ENCODE results near the gene ECI2. TPM values are rescaled to one million over a fixed set of nuclear protein-coding genes. Genes with fewer than 3 reads are reported as not detected.

ECI2 gene
- total and polyA plus RNA-seq, 4 donors = 34.3 to 47.9 (median 38.6) TPM

DNA sequence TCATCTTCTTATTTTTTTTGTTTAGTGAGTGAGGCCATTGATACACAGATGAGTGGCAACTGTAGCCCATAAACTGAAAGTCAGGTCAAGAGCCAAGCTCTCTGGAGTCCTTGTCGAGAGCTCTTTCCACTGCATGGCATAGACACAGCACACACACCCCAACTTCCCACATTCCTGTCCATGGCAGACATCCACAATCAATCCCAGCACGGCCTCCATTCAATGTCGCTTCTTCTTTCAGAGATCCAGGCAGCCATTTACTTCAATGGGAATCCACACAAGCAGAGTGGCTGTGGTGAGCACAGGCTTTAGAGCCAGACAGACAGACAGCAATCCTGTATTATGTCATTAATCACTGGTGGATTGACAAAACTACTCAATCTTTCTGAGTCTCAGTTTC, 34.9 kb upstream of the ECI2 start:
- Histone ChIP-seq H3K9me3 (ENCODE audit: control insufficient read depth, low read length) (no peaks in the 10 kb centered on the region), H3K4me1 (ENCODE audit: control insufficient read depth in 1 of 2, insufficient read depth in 2 of 2, low read length in 2 of 2) (no peaks in the 10 kb centered on the region), H3K27ac (ENCODE audit: low read depth in 1 of 2, low read length in 2 of 2) (no peak overlapping the region), H3K4me3 (ENCODE audit: low read length in 2 of 2) (no peak overlapping the region), H3K27me3 (ENCODE audit: control insufficient read depth in 1 of 2, insufficient read depth in 2 of 2, low read length in 1 of 2) (no peaks in the 10 kb centered on the region), H3K36me3 (ENCODE audit: control insufficient read depth in 1 of 2, insufficient read depth in 2 of 2, low read length in 1 of 2) (no peaks in the 10 kb centered on the region)
- intact Hi-C loops (cut with DNase I) = no loop called here
- ATAC-seq (ENCODE audit: low FRiP score) (no peak), DNase-seq (no peak)
- 91 to 96% methylated on average over 3 of the region's 3 CpGs for WGBS, 2 donors

GRCh38 chr6:4169028-4169789, 33.8 kb upstream of the ECI2 start:
- H3K4me3 ChIP-seq (ENCODE audit: low read length in 2 of 2) = no peak overlapping the region
- no peaks in the 10 kb centered on the region for H3K27me3 ChIP-seq (ENCODE audit: control insufficient read depth in 1 of 2, insufficient read depth in 2 of 2, low read length in 1 of 2)
- ATAC-seq (ENCODE audit: low FRiP score) (no peak), DNase-seq (no peak)
- WGBS, 2 donors = 59% methylated on average over 8 of the region's 8 CpGs
- intact Hi-C loops (cut with DNase I) = no loop called here
- no peaks in the 10 kb centered on the region for H3K4me1 ChIP-seq (ENCODE audit: control insufficient read depth in 1 of 2, insufficient read depth in 2 of 2, low read length in 2 of 2)
- no peaks in the 10 kb centered on the region for H3K9me3 ChIP-seq (ENCODE audit: control insufficient read depth, low read length)
- no peak overlapping the region for H3K27ac ChIP-seq (ENCODE audit: low read depth in 1 of 2, low read length in 2 of 2)
- H3K36me3 ChIP-seq (ENCODE audit: control insufficient read depth in 1 of 2, insufficient read depth in 2 of 2, low read length in 1 of 2) = no peaks in the 10 kb centered on the region

GRCh38 chr6:4167833-4168232, 32.5 kb upstream of the ECI2 start:
- intact Hi-C loops (cut with DNase I) = no loop called here
- Histone ChIP-seq H3K4me3 (ENCODE audit: low read length in 2 of 2) (no peak overlapping the region), H3K27ac (ENCODE audit: low read depth in 1 of 2, low read length in 2 of 2) (no peak overlapping the region), H3K36me3 (ENCODE audit: control insufficient read depth in 1 of 2, insufficient read depth in 2 of 2, low read length in 1 of 2) (no peaks in the 10 kb centered on the region), H3K27me3 (ENCODE audit: control insufficient read depth in 1 of 2, insufficient read depth in 2 of 2, low read length in 1 of 2) (no peaks in the 10 kb centered on the region), H3K9me3 (ENCODE audit: control insufficient read depth, low read length) (no peaks in the 10 kb centered on the region), H3K4me1 (ENCODE audit: control insufficient read depth in 1 of 2, insufficient read depth in 2 of 2, low read length in 2 of 2) (no peaks in the 10 kb centered on the region)
- no peak for ATAC-seq (ENCODE audit: low FRiP score)
- no peak for DNase-seq
- WGBS, 2 donors = 90% methylated on average over 1 of the region's 1 CpG

GRCh38 chr6:4167123-4167522, 31.7 kb upstream of the ECI2 start:
- H3K27ac ChIP-seq (ENCODE audit: low read depth in 1 of 2, low read length in 2 of 2) = no peak overlapping the region
- ATAC-seq (ENCODE audit: low FRiP score) (no peak), DNase-seq (no peak)
- H3K4me1 ChIP-seq (ENCODE audit: control insufficient read depth in 1 of 2, insufficient read depth in 2 of 2, low read length in 2 of 2) = no peaks in the 10 kb centered on the region
- H3K27me3 ChIP-seq (ENCODE audit: control insufficient read depth in 1 of 2, insufficient read depth in 2 of 2, low read length in 1 of 2) = no peaks in the 10 kb centered on the region
- H3K36me3 ChIP-seq (ENCODE audit: control insufficient read depth in 1 of 2, insufficient read depth in 2 of 2, low read length in 1 of 2) = no peaks in the 10 kb centered on the region
- H3K4me3 ChIP-seq (ENCODE audit: low read length in 2 of 2) = no peak overlapping the region
- WGBS, 2 donors = 96 to 99% methylated on average over 6 of the region's 6 CpGs
- intact Hi-C loops (cut with DNase I) = no loop called here
- no peaks in the 10 kb centered on the region for H3K9me3 ChIP-seq (ENCODE audit: control insufficient read depth, low read length)

GRCh38 chr6:4164456-4164855, 29.1 kb upstream of the ECI2 start:
- Histone ChIP-seq H3K9me3 (ENCODE audit: control insufficient read depth, low read length) (no peaks in the 10 kb centered on the region), H3K4me1 (ENCODE audit: control insufficient read depth in 1 of 2, insufficient read depth in 2 of 2, low read length in 2 of 2) (no peaks in the 10 kb centered on the region), H3K27ac (ENCODE audit: low read depth in 1 of 2, low read length in 2 of 2) (no peak overlapping the region), H3K36me3 (ENCODE audit: control insufficient read depth in 1 of 2, insufficient read depth in 2 of 2, low read length in 1 of 2) (no peaks in the 10 kb centered on the region), H3K4me3 (ENCODE audit: low read length in 2 of 2) (no peak overlapping the region), H3K27me3 (ENCODE audit: control insufficient read depth in 1 of 2, insufficient read depth in 2 of 2, low read length in 1 of 2) (no peaks in the 10 kb centered on the region)
- intact Hi-C loops (cut with DNase I) = no loop called here
- no peak for ATAC-seq (ENCODE audit: low FRiP score)
- no peak for DNase-seq
- 95% methylated on average over 6 of the region's 6 CpGs for WGBS, 2 donors

DNA sequence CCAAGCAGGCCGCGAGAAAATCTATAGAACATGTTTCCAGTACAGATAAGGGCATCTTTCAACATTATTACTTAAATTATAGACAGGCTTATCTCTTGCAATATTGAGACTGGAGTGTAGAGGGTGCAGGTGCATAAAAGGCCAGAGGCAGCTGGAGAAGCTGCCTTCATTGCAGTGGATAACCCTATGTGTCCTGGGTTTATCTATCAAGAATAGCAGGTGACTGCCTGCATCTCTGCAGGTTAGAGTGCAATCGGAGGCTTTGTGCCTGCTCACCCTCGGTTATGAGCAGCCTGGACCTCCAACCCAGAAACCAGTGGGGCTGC, 28.7 kb upstream of the ECI2 start:
- ATAC-seq (ENCODE audit: low FRiP score) (no peak), DNase-seq (no peak)
- no peak overlapping the region for H3K4me3 ChIP-seq (ENCODE audit: low read length in 2 of 2)
- WGBS, 2 donors = 93% methylated on average over 4 of the region's 4 CpGs
- no peak overlapping the region for H3K27ac ChIP-seq (ENCODE audit: low read depth in 1 of 2, low read length in 2 of 2)
- no peaks in the 10 kb centered on the region for H3K36me3 ChIP-seq (ENCODE audit: control insufficient read depth in 1 of 2, insufficient read depth in 2 of 2, low read length in 1 of 2)
- H3K27me3 ChIP-seq (ENCODE audit: control insufficient read depth in 1 of 2, insufficient read depth in 2 of 2, low read length in 1 of 2) = no peaks in the 10 kb centered on the region
- intact Hi-C loops (cut with DNase I) = no loop called here
- H3K9me3 ChIP-seq (ENCODE audit: control insufficient read depth, low read length) = no peaks in the 10 kb centered on the region
- H3K4me1 ChIP-seq (ENCODE audit: control insufficient read depth in 1 of 2, insufficient read depth in 2 of 2, low read length in 2 of 2) = no peaks in the 10 kb centered on the region

DNA sequence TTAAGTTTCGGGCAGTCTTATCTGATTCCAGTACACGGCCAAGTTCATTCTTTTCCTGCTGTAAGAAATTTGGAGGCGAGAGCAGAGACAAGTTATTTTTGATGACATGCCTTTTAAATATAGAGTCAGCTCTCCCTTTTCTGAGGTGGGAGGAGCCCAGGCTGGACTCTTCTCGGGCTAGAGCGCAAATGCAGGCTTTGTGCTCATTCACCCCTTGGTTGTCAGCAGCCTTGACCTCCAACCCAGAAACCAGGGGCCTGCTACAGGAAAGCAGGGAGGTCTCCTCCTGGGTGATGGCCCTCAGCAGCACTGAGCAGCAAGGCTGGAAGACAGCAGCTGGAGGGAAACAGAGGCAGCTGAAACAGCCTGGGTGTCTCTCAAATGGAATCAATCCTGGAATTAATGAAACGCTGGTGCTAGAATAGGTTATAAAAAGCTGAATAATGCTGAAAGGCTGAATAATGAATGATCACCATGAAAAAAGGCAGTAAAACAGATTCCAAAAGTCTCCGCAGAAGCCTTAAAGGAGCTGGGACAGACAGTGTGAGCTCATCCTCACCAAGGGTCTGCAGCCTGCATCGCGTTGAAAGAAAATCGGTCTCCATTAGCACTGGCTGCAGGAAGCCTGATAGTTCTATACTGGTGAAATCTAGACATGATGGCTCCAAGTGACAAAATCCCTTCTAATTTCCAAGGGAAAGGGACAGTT, 28.2 kb upstream of the ECI2 start:
- H3K4me1 ChIP-seq (ENCODE audit: control insufficient read depth in 1 of 2, insufficient read depth in 2 of 2, low read length in 2 of 2) = no peaks in the 10 kb centered on the region
- DNase-seq = no peak
- H3K4me3 ChIP-seq (ENCODE audit: low read length in 2 of 2) = no peak overlapping the region
- no peak for ATAC-seq (ENCODE audit: low FRiP score)
- H3K27ac ChIP-seq (ENCODE audit: low read depth in 1 of 2, low read length in 2 of 2) = no peak overlapping the region
- intact Hi-C loops (cut with DNase I) = no loop called here
- H3K27me3 ChIP-seq (ENCODE audit: control insufficient read depth in 1 of 2, insufficient read depth in 2 of 2, low read length in 1 of 2) = no peaks in the 10 kb centered on the region
- H3K9me3 ChIP-seq (ENCODE audit: control insufficient read depth, low read length) = no peaks in the 10 kb centered on the region
- no peaks in the 10 kb centered on the region for H3K36me3 ChIP-seq (ENCODE audit: control insufficient read depth in 1 of 2, insufficient read depth in 2 of 2, low read length in 1 of 2)
- 50 to 53% methylated on average over 10 of the region's 10 CpGs for WGBS, 2 donors

DNA sequence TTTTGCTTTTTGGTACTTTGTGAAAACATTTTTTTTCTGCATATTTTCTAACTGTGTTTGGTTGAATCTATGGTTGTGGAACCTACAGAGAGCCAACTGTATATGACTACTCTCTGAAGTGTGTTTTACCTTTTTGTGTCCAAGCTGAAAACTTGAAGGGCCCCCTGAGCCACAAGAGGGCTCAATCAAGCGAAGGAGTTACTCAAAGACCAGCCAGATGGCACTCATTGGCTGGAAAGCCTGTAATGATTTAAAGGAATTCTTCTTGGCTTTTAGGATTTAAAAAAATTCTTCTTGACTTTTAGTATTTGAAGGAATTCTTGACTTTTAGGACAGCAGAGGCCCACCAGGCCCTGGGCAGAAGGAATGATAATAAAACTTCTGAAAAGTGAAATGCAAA, 27.0 kb upstream of the ECI2 start:
- Histone ChIP-seq H3K9me3 (ENCODE audit: control insufficient read depth, low read length) (no peaks in the 10 kb centered on the region), H3K36me3 (ENCODE audit: control insufficient read depth in 1 of 2, insufficient read depth in 2 of 2, low read length in 1 of 2) (no peaks in the 10 kb centered on the region), H3K27ac (ENCODE audit: low read depth in 1 of 2, low read length in 2 of 2) (no peak overlapping the region), H3K4me3 (ENCODE audit: low read length in 2 of 2) (no peak overlapping the region), H3K4me1 (ENCODE audit: control insufficient read depth in 1 of 2, insufficient read depth in 2 of 2, low read length in 2 of 2) (no peaks in the 10 kb centered on the region), H3K27me3 (ENCODE audit: control insufficient read depth in 1 of 2, insufficient read depth in 2 of 2, low read length in 1 of 2) (no peaks in the 10 kb centered on the region)
- 94 to 95% methylated on average over 1 of the region's 1 CpG for WGBS, 2 donors
- intact Hi-C loops (cut with DNase I) = no loop called here
- DNase-seq (no peak), ATAC-seq (ENCODE audit: low FRiP score) (no peak)

- no peaks in the 10 kb centered on the region for H3K9me3 ChIP-seq (ENCODE audit: control insufficient read depth, low read length)
- H3K27me3 ChIP-seq (ENCODE audit: control insufficient read depth in 1 of 2, insufficient read depth in 2 of 2, low read length in 1 of 2) = no peaks in the 10 kb centered on the region
- H3K27ac ChIP-seq (ENCODE audit: low read depth in 1 of 2, low read length in 2 of 2) = no peak overlapping the region
- no peak overlapping the region for H3K4me3 ChIP-seq (ENCODE audit: low read length in 2 of 2)
- no peaks in the 10 kb centered on the region for H3K4me1 ChIP-seq (ENCODE audit: control insufficient read depth in 1 of 2, insufficient read depth in 2 of 2, low read length in 2 of 2)
- ATAC-seq (ENCODE audit: low FRiP score) (no peak), DNase-seq (no peak)
- 49 to 55% methylated on average over 7 of the region's 7 CpGs for WGBS, 2 donors
- H3K36me3 ChIP-seq (ENCODE audit: control insufficient read depth in 1 of 2, insufficient read depth in 2 of 2, low read length in 1 of 2) = no peaks in the 10 kb centered on the region
- intact Hi-C loops (cut with DNase I) = loop anchor here (5.0 kb wide), 1 partner anchor 102 kb away; no protein-coding TSS in a partner anchor
These were observed 24.1 kb upstream of the ECI2 start for GRCh38 chr6:4159491-4159890.
